ENCODE data around the gene MAP3K7. TPM values are rescaled to one million over a fixed set of nuclear protein-coding genes. Genes with fewer than 3 reads are reported as not detected.

The MAP3K7 gene
- total RNA-seq, 1 experiment from 2014 or later, result 17.1 TPM

GRCh38 chr6:90521955-90522354 is 64.9 kb downstream of the MAP3K7 start:
- H3K9ac ChIP-seq (ENCODE audit: low read length), result no peak overlapping the region
- H3K9me2 ChIP-seq (replicated peaks; ENCODE audit: low read length), result no peaks in the 10 kb centered on the region
- TF ChIP-seq EZH2 (IDR thresholded peaks at IDR 0.05; ENCODE audit: low read length, unreplicated experiment) (no peak), CTCF (conservative IDR thresholded peaks at IDR 0.05; ENCODE audit: low read depth, low read length) (no peak), EZH2phosphoT487 (IDR thresholded peaks at IDR 0.05; ENCODE audit: borderline replicate concordance, low read length) (no peak)
- no peak overlapping the region for H3K27ac ChIP-seq (ENCODE audit: low read length)
- H3K4me2 ChIP-seq (ENCODE audit: low read length), result no peak overlapping the region
- H3K79me2 ChIP-seq (ENCODE audit: low read length), result no peaks in the 10 kb centered on the region
- H3K4me1 ChIP-seq (ENCODE audit: insufficient read depth, low read length), result no peaks in the 10 kb centered on the region
- no TSS peak for BruUV-seq (replicated peaks)
- H3K36me3 ChIP-seq (ENCODE audit: low read depth, low read length), result no peaks in the 10 kb centered on the region; the same call in none of the 2 replicates
- ATAC-seq (no peak), DNase-seq (no peak)
- no peaks in the 10 kb centered on the region for H3F3A ChIP-seq (ENCODE audit: low read length, unreplicated experiment)
- intact Hi-C loops (cut with micrococcal nuclease), result no loop called here
- H4K20me1 ChIP-seq (ENCODE audit: low read length), result no peaks in the 10 kb centered on the region
- no peaks in the 10 kb centered on the region for H3K9me3 ChIP-seq (ENCODE audit: low read length)
- ChIA-PET POLR2A (ENCODE audit: unreplicated experiment) (no interaction called here), CTCF (no interaction called here)
- H3K27me3 ChIP-seq (ENCODE audit: low read length), result no peaks in the 10 kb centered on the region
- no peak overlapping the region for H2AFZ ChIP-seq (ENCODE audit: low read length)
- no peak overlapping the region for H3K4me3 ChIP-seq (ENCODE audit: low read length)

- Histone ChIP-seq H3K27me3 (ENCODE audit: low read length) (no peaks in the 10 kb centered on the region), H2AFZ (ENCODE audit: low read length) (no peak overlapping the region), H4K20me1 (ENCODE audit: low read length) (no peaks in the 10 kb centered on the region), H3K36me3 (ENCODE audit: low read depth, low read length) (peaks cover 5% of the 10 kb centered on the region), H3K4me2 (ENCODE audit: low read length) (no peak overlapping the region), H3K9me2 (replicated peaks; ENCODE audit: low read length) (no peaks in the 10 kb centered on the region), H3F3A (ENCODE audit: low read length, unreplicated experiment) (no peaks in the 10 kb centered on the region), H3K27ac (ENCODE audit: low read length) (no peak overlapping the region), H3K4me3 (ENCODE audit: low read length) (no peak overlapping the region), H3K79me2 (ENCODE audit: low read length) (no peaks in the 10 kb centered on the region), H3K9ac (ENCODE audit: low read length) (no peak overlapping the region), H3K4me1 (ENCODE audit: insufficient read depth, low read length) (no peaks in the 10 kb centered on the region), H3K9me3 (ENCODE audit: low read length) (no peaks in the 10 kb centered on the region)
- BruUV-seq (replicated peaks), result no TSS peak
- no peak for ATAC-seq
- ChIA-PET CTCF (no interaction called here), POLR2A (ENCODE audit: unreplicated experiment) (no interaction called here)
- intact Hi-C loops (cut with micrococcal nuclease), result no loop called here
- no peak for DNase-seq
- no peak for TF ChIP-seq CTCF (conservative IDR thresholded peaks at IDR 0.05; ENCODE audit: low read depth, low read length)
- TF ChIP-seq EZH2phosphoT487 (IDR thresholded peaks at IDR 0.05; ENCODE audit: borderline replicate concordance, low read length), result no peak
- TF ChIP-seq EZH2 (IDR thresholded peaks at IDR 0.05; ENCODE audit: low read length, unreplicated experiment), result no peak
Observed at GRCh38 chr6:90516074-90516660, 70.7 kb downstream of the MAP3K7 start.

- peaks cover 5% of the 10 kb centered on the region for H3K36me3 ChIP-seq (ENCODE audit: low read depth, low read length)
- intact Hi-C loops (cut with micrococcal nuclease), result no loop called here
- H3K9ac ChIP-seq (ENCODE audit: low read length), result no peak overlapping the region
- H3K27me3 ChIP-seq (ENCODE audit: low read length), result no peaks in the 10 kb centered on the region
- no peaks in the 10 kb centered on the region for H3K9me2 ChIP-seq (replicated peaks; ENCODE audit: low read length)
- H3K4me2 ChIP-seq (ENCODE audit: low read length), result no peak overlapping the region
- ChIA-PET CTCF (no interaction called here), POLR2A (ENCODE audit: unreplicated experiment) (no interaction called here)
- no peak for ATAC-seq
- H4K20me1 ChIP-seq (ENCODE audit: low read length), result no peaks in the 10 kb centered on the region
- no peak for TF ChIP-seq EZH2phosphoT487 (IDR thresholded peaks at IDR 0.05; ENCODE audit: borderline replicate concordance, low read length)
- TF ChIP-seq CTCF (conservative IDR thresholded peaks at IDR 0.05; ENCODE audit: low read depth, low read length), result no peak
- no peak for TF ChIP-seq EZH2 (IDR thresholded peaks at IDR 0.05; ENCODE audit: low read length, unreplicated experiment)
- H3K4me3 ChIP-seq (ENCODE audit: low read length), result no peak overlapping the region
- H2AFZ ChIP-seq (ENCODE audit: low read length), result no peak overlapping the region
- H3K9me3 ChIP-seq (ENCODE audit: low read length), result no peaks in the 10 kb centered on the region
- no peak overlapping the region for H3K27ac ChIP-seq (ENCODE audit: low read length)
- H3K79me2 ChIP-seq (ENCODE audit: low read length), result no peaks in the 10 kb centered on the region
- DNase-seq, result no peak
- H3F3A ChIP-seq (ENCODE audit: low read length, unreplicated experiment), result no peaks in the 10 kb centered on the region
- no peaks in the 10 kb centered on the region for H3K4me1 ChIP-seq (ENCODE audit: insufficient read depth, low read length)
- no TSS peak for BruUV-seq (replicated peaks)
Observed at GRCh38 chr6:90514496-90514895, 72.4 kb downstream of the MAP3K7 start.
